ENCODE measurements around the gene CNTN4.

GRCh38 chr3:2883283-2883682, 784.6 kb downstream of the CNTN4 start:
- TF ChIP-seq CTCF (IDR thresholded peaks at IDR 0.05; ENCODE audit: low read depth, low read length): no peak
- TF ChIP-seq EZH2phosphoT487 (IDR thresholded peaks at IDR 0.05; ENCODE audit: low read depth): no peak

Data from OCI-LY3 (cell line).